ENCODE measurements around the gene RARRES2. TPM values are rescaled to one million over a fixed set of nuclear protein-coding genes. Genes with fewer than 3 reads are reported as not detected.

RARRES2 gene
- total RNA-seq, 1 donor from 2014 or later, result 19.4 TPM

GRCh38 chr7:150374026-150374425 lies 32.6 kb upstream of the RARRES2 start:
- Histone ChIP-seq H3K36me3 (ENCODE audit: insufficient read depth, low read length) (peaks cover 6% of the 10 kb centered on the region), H3K79me2 (ENCODE audit: insufficient read depth, low read length) (peaks cover 40% of the 10 kb centered on the region), H3K27ac (ENCODE audit: low read depth, low read length) (no peak overlapping the region), H3K4me3 (ENCODE audit: insufficient read depth, low read depth, low read length) (no peak overlapping the region), H3K4me1 (ENCODE audit: insufficient read depth, low read length) (peaks cover 31% of the 10 kb centered on the region), H3K27me3 (ENCODE audit: insufficient read depth, low read length) (no peaks in the 10 kb centered on the region), H4K20me1 (ENCODE audit: insufficient read depth, low read length) (peaks cover 18% of the 10 kb centered on the region), H3K4me2 (ENCODE audit: low read length) (no peak overlapping the region), H3K9me3 (ENCODE audit: insufficient read depth, low read depth, low read length) (no peaks in the 10 kb centered on the region), H3K9ac (ENCODE audit: low read length) (no peak overlapping the region), H2AFZ (ENCODE audit: low read depth, low read length) (no peak overlapping the region)
- FAIRE-seq, result no peak
- DNase-seq (ENCODE audit: low read depth), result no peak
- no peak for TF ChIP-seq CTCF (IDR thresholded peaks at IDR 0.05; ENCODE audit: insufficient read depth, low read depth, low read length)
- TF ChIP-seq EZH2 (IDR thresholded peaks at IDR 0.05; ENCODE audit: insufficient read depth, low read length), result no peak
- Mint-ChIP-seq H3K4me1 (ENCODE audit: low read depth, unreplicated experiment) (peaks cover 30% of the 10 kb centered on the region), H3K27me3 (ENCODE audit: low read depth, unreplicated experiment) (no peaks in the 10 kb centered on the region), H3K36me3 (ENCODE audit: low read depth, unreplicated experiment) (peaks cover 9% of the 10 kb centered on the region), H3K27ac (ENCODE audit: unreplicated experiment) (no peak overlapping the region), H3K4me3 (ENCODE audit: unreplicated experiment) (no peak overlapping the region), H3K9me3 (ENCODE audit: unreplicated experiment) (no peaks in the 10 kb centered on the region)

- Histone ChIP-seq H4K20me1 (ENCODE audit: insufficient read depth, low read length) (peaks cover 18% of the 10 kb centered on the region), H3K79me2 (ENCODE audit: insufficient read depth, low read length) (peaks cover 42% of the 10 kb centered on the region), H2AFZ (ENCODE audit: low read depth, low read length) (no peak overlapping the region), H3K4me3 (ENCODE audit: insufficient read depth, low read depth, low read length) (no peak overlapping the region), H3K27me3 (ENCODE audit: insufficient read depth, low read length) (no peaks in the 10 kb centered on the region), H3K4me2 (ENCODE audit: low read length) (no peak overlapping the region), H3K4me1 (ENCODE audit: insufficient read depth, low read length) (peaks cover 27% of the 10 kb centered on the region), H3K36me3 (ENCODE audit: insufficient read depth, low read length) (peaks cover 6% of the 10 kb centered on the region), H3K27ac (ENCODE audit: low read depth, low read length) (no peak overlapping the region), H3K9ac (ENCODE audit: low read length) (no peak overlapping the region), H3K9me3 (ENCODE audit: insufficient read depth, low read depth, low read length) (no peaks in the 10 kb centered on the region)
- FAIRE-seq (no peak), DNase-seq (ENCODE audit: low read depth) (no peak)
- Mint-ChIP-seq H3K27ac (ENCODE audit: unreplicated experiment) (no peak overlapping the region), H3K27me3 (ENCODE audit: low read depth, unreplicated experiment) (no peaks in the 10 kb centered on the region), H3K4me3 (ENCODE audit: unreplicated experiment) (peak overlapping the region; percentile 34), H3K36me3 (ENCODE audit: low read depth, unreplicated experiment) (peaks cover 9% of the 10 kb centered on the region), H3K4me1 (ENCODE audit: low read depth, unreplicated experiment) (peaks cover 30% of the 10 kb centered on the region), H3K9me3 (ENCODE audit: unreplicated experiment) (no peaks in the 10 kb centered on the region)
- TF ChIP-seq CTCF (IDR thresholded peaks at IDR 0.05; ENCODE audit: insufficient read depth, low read depth, low read length), result no peak
- no peak for TF ChIP-seq EZH2 (IDR thresholded peaks at IDR 0.05; ENCODE audit: insufficient read depth, low read length)
Measured at GRCh38 chr7:150373049-150373801, 31.8 kb upstream of the RARRES2 start.
